C4-2B (cell line): ENCODE data around the gene NCK1.

Source experiments
- CTCF ChIP-seq: fragments of 450-650 bp; conservative IDR thresholded peaks from 2 replicates; pipeline ENCODE4 v1.5.1; 2017; ENCODE audit warnings: mild to moderate bottlenecking
- ZFX ChIP-seq: fragments of 450-650 bp; IDR thresholded peaks from 2 replicates; pipeline ENCODE4 v1.6.1; 2017

GRCh38 chr3:136913168-136913567 is 51.2 kb downstream of the NCK1 start:
- TF ChIP-seq CTCF: no peak
- TF ChIP-seq ZFX: no peak
